ENCODE data around the gene SPOCK1. TPM values are rescaled to one million over a fixed set of nuclear protein-coding genes. Genes with fewer than 3 reads are reported as not detected.

SPOCK1 gene
- total and polyA plus RNA-seq, 2 experiments from 2014 or later, result 8.2 to 10.5 TPM

DNA sequence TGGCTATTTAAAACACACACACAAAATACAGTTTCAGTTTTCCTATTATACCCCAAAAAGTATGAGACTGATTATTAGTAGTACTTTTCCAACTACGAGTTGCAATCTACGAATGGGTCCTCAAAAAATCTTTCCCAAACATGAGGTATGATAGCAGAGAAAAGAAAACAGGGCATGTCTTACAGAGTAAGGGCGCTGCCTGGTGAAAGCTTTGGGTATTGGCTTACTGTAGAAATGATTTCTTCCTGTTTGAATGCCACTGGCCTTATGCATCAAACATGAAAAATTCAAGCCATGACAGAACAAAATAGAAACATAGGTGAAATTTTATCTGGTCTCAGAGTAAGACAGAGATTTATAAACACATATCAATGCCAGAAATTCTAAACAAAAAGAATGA is 448.0 kb downstream of the SPOCK1 start:
- Mint-ChIP-seq H3K4me3 (no peak overlapping the region), H3K27me3 (ENCODE audit: insufficient read depth, low read depth, poor library complexity) (no peaks in the 10 kb centered on the region), H3K27ac (no peak overlapping the region), H3K36me3 (ENCODE audit: low read depth) (no peaks in the 10 kb centered on the region), H3K9me3 (no peaks in the 10 kb centered on the region), H3K4me1 (no peaks in the 10 kb centered on the region)
- peak; percentile 77 for ATAC-seq
- Histone ChIP-seq H4K20me1 (replicated peaks; ENCODE audit: insufficient read depth) (no peaks in the 10 kb centered on the region), H3K9me2 (ENCODE audit: insufficient read depth) (no peaks in the 10 kb centered on the region), H3K79me2 (replicated peaks; ENCODE audit: insufficient read depth) (no peaks in the 10 kb centered on the region), H3K4me2 (no peak overlapping the region), H3K36me3 (ENCODE audit: insufficient read depth) (no peaks in the 10 kb centered on the region), H3F3A (replicated peaks; ENCODE audit: low read depth) (no peaks in the 10 kb centered on the region), H3K27ac (ENCODE audit: low read depth) (no peak overlapping the region), H3K27me3 (ENCODE audit: insufficient read depth) (no peaks in the 10 kb centered on the region), H3K4me1 (ENCODE audit: insufficient read depth) (no peaks in the 10 kb centered on the region), H3K4me3 (no peak overlapping the region), H2AFZ (no peak overlapping the region)
- TF ChIP-seq, protein P1, sequence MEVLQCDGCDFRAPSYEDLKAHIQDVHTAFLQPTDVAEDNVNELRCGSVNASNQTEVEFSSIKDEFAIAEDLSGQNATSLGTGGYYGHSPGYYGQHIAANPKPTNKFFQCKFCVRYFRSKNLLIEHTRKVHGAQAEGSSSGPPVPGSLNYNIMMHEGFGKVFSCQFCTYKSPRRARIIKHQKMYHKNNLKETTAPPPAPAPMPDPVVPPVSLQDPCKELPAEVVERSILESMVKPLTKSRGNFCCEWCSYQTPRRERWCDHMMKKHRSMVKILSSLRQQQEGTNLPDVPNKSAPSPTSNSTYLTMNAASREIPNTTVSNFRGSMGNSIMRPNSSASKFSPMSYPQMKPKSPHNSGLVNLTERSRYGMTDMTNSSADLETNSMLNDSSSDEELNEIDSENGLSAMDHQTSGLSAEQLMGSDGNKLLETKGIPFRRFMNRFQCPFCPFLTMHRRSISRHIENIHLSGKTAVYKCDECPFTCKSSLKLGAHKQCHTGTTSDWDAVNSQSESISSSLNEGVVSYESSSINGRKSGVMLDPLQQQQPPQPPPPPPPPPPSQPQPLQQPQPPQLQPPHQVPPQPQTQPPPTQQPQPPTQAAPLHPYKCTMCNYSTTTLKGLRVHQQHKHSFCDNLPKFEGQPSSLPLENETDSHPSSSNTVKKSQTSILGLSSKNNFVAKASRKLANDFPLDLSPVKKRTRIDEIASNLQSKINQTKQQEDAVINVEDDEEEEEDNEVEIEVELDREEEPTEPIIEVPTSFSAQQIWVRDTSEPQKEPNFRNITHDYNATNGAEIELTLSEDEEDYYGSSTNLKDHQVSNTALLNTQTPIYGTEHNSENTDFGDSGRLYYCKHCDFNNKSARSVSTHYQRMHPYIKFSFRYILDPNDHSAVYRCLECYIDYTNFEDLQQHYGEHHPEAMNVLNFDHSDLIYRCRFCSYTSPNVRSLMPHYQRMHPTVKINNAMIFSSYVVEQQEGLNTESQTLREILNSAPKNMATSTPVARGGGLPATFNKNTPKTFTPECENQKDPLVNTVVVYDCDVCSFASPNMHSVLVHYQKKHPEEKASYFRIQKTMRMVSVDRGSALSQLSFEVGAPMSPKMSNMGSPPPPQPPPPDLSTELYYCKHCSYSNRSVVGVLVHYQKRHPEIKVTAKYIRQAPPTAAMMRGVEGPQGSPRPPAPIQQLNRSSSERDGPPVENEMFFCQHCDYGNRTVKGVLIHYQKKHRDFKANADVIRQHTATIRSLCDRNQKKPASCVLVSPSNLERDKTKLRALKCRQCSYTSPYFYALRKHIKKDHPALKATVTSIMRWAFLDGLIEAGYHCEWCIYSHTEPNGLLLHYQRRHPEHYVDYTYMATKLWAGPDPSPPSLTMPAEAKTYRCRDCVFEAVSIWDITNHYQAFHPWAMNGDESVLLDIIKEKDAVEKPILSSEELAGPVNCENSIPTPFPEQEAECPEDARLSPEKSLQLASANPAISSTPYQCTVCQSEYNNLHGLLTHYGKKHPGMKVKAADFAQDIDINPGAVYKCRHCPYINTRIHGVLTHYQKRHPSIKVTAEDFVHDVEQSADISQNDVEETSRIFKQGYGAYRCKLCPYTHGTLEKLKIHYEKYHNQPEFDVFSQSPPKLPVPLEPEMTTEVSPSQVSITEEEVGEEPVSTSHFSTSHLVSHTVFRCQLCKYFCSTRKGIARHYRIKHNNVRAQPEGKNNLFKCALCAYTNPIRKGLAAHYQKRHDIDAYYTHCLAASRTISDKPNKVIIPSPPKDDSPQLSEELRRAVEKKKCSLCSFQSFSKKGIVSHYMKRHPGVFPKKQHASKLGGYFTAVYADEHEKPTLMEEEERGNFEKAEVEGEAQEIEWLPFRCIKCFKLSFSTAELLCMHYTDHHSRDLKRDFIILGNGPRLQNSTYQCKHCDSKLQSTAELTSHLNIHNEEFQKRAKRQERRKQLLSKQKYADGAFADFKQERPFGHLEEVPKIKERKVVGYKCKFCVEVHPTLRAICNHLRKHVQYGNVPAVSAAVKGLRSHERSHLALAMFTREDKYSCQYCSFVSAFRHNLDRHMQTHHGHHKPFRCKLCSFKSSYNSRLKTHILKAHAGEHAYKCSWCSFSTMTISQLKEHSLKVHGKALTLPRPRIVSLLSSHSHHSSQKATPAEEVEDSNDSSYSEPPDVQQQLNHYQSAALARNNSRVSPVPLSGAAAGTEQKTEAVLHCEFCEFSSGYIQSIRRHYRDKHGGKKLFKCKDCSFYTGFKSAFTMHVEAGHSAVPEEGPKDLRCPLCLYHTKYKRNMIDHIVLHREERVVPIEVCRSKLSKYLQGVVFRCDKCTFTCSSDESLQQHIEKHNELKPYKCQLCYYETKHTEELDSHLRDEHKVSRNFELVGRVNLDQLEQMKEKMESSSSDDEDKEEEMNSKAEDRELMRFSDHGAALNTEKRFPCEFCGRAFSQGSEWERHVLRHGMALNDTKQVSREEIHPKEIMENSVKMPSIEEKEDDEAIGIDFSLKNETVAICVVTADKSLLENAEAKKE (CRISPR knock-in tag; IDR thresholded peaks at IDR 0.05), result no peak
- TF ChIP-seq JUNB (IDR thresholded peaks at IDR 0.05; ENCODE audit: unreplicated experiment) (no peak), ZNF331 (CRISPR knock-in tag; IDR thresholded peaks at IDR 0.05; ENCODE audit: low read depth) (no peak), CTCF (conservative IDR thresholded peaks at IDR 0.05; ENCODE audit: low read depth in 2 of 2) (peak; percentile 73 to 81), EZH2phosphoT487 (IDR thresholded peaks at IDR 0.05; ENCODE audit: unreplicated experiment) (no peak), EZH2 (IDR thresholded peaks at IDR 0.05; ENCODE audit: low read depth, unreplicated experiment) (no peak)
- TF ChIP-seq, protein P2, sequence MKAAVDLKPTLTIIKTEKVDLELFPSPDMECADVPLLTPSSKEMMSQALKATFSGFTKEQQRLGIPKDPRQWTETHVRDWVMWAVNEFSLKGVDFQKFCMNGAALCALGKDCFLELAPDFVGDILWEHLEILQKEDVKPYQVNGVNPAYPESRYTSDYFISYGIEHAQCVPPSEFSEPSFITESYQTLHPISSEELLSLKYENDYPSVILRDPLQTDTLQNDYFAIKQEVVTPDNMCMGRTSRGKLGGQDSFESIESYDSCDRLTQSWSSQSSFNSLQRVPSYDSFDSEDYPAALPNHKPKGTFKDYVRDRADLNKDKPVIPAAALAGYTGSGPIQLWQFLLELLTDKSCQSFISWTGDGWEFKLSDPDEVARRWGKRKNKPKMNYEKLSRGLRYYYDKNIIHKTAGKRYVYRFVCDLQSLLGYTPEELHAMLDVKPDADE (IDR thresholded peaks at IDR 0.05), result no peak
- peak; percentile 56 for DNase-seq (ENCODE audit: low spot score)

All from GM23338 (cell line).